GM21526 (cell line): Measurements from ENCODE around the gene GALNT18.

Experiments
- ATAC-seq: cut with Tn5 transposase; IDR thresholded peaks from one replicate; pipeline ENCODE4 v1.9.1; 2021; ENCODE audit warnings: moderate library complexity; ENCODE audit not compliant: unreplicated experiment, low FRiP score

The GALNT18 gene

DNA sequence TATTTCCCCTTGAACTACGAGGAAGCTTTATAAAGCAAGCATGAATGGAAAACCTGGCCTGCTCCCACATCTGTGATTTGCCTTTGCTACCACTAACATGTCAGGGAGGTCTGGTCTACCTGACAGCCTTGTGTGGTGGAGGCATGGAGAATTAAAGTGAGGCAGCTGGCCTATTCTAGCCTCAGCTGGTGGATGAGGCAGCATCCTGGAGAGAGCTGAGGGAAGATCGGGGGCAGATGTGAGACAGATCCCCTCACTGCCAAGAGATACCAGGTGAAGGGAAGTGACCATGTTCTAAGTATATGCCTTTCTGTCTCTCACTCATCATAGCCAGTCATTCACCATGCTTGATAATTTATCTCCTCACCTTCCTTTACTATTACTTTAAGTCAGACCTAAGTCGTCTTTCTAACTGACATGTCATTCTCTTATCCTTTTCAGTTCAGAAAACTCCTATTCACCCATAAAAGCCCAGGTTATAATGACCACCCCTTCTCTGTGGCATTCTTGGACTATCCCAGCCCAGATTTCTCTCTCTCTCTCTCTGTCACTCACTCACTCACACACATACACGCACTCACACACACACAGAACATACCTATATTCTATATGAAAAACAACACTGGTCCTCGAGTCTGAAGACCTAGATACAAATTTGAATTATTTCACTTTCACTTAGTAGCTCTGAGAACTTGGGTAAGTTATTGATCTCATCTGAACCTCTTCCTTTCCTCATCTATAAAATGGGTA lies 359.5 kb downstream of the GALNT18 start:
- no peak for ATAC-seq

DNA sequence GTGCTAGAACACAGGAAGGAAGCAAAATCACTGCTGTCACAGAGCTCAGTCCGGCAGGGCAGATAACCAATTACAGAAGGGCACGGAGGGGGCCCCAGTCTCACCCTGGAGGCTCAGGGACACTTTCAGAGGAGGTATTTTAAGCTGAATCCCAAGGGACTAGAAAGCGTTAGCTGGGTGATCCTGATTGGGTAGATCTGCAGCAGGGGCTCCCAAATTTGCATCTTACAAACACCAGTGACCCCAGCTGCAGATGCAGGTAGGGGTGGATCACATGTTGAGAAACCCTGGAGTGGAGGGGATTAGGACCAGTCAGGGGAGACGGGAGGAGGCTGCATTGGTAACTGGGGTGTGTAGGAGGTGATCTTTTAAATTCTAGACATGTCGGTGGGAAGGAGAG lies 360.2 kb downstream of the GALNT18 start:
- ATAC-seq: no peak

DNA sequence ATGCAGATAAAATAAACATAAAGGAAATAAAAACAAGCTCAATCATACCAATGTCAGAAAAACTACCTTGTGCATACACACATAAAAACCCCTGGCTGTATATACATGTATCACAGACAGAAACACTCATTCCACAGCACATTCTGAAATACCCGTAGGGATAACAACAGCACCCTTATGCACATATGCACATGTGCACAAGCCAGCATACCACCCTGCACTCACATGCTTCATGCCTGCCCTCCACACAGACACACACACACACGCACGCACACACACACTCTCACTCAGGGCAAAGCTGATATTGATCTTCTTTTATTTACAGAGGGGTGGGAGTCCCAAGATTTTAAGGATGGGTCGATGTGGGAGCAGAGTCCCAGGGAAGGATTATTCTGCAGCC lies 360.9 kb downstream of the GALNT18 start:
- no peak for ATAC-seq

DNA sequence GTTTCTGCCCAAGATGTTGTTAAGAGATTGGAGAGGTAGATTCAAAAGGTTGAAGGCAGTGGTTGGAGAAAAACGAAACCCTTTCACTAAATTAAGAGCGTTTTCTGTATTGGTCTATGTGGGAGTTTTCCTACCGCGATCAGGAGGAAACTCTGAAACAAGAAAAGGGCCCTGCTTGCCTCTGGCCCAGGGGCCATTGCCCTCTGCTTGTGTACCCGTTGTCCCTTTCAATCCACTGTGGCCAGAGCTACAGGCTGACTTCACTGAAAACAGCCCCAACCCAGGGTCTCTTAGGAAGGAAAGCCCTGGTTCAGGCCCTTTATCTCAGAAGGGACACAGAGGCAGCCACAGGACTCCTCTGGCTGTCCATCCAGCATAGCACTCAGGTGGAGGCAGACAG lies 367.8 kb downstream of the GALNT18 start:
- no peak for ATAC-seq

DNA sequence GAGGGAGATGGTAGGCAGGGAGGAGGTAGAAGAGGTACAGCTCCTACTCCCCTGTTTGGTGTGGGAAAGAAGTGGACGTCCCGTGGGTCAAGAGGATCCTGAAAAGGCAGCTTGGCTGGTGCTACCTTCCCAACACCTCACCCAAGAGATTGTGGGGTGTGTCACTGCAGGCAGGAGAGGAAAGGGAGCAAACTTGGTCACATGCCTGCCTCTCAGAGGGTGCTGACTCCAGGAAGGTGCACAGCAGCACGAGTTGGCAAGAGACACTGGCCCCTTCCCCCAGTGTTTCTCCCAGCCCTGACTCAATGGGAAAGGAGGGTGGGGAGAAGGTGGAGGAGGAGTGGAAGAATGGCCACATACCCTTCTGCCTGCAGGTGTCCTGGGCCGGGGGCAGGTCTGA lies 368.3 kb downstream of the GALNT18 start:
- no peak for ATAC-seq

DNA sequence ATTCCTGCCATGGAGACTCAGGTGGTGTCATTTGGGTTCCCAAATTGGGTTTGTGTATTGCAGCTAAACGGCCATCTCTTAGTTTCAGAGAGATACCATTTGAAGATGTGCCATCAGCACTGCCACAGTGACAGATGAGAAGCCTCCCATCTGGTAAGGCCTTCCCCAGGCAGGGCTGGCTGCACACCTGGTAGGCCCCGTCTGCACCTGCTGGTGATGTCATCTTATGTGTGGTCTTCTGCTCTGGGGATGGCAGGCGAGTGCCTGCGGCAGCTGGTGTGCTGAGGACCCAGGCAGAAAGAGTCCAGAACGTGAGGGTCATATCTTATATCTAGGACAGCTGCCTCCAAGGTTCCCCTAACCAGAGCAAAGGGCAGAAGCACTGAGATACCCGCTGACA lies 369.4 kb downstream of the GALNT18 start:
- ATAC-seq: no peak

DNA sequence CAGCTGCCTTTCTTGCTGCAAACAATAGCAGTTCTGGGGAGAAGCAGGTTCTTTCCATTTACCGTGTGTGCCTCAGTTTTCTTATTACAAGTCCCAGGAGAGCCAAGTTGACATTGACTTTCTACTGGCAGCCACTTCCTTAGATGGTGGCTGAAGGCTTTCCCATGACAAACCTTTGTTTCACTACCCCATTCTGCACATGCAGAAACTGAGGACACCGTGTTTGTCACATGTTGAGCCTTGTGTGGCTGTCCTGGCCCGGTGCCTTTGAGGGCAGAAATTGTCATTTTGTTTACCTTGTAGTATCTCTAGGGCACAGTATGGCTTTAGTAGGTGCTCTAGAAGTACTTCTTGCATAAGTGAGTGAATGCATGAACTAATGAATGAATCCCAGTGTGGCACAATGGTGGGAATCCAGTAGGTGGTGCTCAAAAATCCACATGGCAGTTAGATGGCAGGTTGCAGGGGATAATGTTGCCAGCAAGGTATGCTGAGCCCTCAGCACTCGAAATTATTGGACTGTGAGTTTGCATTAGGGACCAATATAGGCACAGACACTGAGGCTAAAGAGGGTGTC lies 370.3 kb downstream of the GALNT18 start:
- no peak for ATAC-seq

DNA sequence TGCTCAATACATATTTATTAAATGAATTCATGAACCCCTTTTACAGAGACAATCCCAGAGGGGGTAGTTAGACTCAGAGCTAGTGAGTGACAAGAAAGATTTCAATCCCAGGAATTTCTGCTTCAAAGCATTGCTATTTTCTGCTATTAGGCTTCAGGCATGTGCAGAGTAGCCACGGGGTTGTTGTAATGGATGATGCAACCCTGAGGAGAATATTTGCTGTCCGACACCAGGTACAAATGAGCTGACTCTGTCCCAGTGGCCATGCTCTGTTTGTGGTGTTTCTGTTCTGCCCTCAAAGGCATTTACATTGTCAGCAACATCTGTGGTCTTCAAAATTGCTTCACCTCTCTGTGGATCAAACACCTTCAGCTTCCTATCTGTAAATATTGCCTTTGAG lies 371.3 kb downstream of the GALNT18 start:
- no peak for ATAC-seq

DNA sequence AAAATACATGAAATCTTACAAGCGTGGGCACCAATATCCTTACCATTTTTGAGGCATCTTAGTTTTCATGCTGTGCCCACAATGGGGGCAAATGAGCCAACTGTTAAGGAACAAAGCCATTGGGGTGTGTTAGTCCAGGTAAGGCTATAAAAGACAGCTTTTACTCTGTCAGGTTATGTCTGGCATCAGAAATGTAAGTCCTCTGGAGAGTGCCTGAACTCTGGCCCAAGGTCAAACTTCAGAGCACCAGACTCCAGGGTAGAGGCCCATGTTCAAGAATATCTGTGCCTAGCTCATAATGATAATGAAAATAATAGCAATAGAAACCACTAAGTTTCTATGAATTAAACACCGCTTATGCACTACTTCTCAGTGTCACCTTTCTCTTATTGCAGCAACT lies 374.2 kb downstream of the GALNT18 start:
- no peak for ATAC-seq

DNA sequence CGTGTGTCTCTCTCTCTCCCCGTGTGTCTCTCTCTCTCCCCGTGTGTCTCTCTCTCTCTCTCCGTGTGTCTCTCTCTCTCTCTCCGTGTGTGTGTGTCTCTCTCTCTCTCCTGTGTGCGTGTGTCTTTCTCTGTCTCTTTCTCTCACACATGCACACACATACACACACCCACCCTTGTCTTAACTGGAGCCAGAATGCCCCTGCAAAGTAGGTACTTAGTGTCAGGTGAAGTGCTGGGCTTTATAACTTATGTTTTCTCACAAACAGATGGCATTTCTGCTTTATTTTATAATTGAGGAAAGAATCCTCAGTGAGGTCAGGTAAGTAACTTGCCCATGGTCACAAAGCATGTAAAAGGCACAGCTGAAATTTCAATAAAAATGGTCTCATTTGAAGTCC lies 374.7 kb downstream of the GALNT18 start:
- ATAC-seq: no peak

DNA sequence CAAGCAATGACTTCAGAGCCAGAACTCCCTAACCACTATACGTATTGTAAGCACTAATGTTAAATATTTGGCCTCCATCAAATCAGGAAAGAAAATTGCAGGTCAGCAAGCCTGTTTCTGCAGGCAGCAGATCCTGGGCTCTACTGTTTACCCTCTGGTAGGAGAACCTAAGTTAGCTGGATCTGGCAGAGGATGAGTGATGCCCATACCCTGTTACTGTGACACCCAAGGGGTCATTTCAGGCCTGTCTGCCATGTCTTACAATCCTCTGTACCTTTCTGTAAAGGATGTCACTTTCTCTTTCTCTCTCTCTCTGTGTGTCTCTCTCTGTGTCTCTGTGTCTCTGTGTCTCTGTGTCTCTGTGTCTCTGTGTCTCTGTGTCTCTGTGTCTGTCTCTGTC lies 375.6 kb downstream of the GALNT18 start:
- ATAC-seq: no peak

DNA sequence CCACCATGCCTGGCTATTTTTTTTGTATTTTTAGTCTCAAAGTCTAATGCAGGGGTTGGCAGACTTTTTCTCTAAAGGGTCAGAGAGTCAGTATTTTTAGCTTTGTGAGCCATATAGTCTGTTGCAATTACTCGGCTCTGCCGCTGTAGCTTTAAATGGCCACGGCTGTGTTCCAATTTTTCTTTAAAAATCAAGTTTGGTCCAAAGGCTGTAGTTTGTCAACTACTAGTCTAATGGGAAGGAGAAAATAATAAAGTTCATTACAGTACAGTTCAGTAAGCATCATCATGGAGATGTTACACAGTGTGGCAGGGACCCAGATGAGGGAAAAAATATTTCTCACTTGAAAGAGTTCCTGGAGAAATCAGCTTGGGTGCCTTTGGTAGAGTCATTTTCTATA lies 376.4 kb downstream of the GALNT18 start:
- no peak for ATAC-seq

DNA sequence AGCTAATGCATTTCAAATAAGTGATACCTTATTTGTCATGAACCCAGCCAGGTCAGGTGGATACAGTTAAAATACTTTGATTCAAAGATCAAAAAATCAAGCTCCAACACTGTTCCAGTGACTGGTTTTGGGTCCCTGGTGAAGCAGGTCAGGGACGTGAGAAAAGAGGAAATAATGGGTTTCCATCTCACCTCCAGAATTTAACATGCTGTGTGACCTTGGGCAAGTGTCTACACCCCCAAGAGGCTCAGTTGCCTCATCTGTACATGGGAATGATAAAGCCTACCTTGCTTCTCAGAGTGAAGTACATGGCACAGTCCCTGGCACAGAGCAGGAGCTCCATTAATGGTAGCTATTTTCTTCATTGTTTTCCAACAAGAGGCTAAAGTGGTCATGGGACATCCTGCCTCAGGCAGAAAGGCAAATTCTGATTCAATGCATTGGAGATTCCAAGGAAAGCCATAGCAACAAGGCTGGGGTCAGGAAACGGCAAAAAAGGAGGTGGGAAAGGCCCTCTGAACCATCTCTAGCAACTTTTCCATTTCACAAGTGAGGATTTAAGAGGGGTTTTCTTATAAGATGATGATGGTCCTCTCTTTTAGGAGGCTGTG lies 377.2 kb downstream of the GALNT18 start:
- ATAC-seq: no peak

DNA sequence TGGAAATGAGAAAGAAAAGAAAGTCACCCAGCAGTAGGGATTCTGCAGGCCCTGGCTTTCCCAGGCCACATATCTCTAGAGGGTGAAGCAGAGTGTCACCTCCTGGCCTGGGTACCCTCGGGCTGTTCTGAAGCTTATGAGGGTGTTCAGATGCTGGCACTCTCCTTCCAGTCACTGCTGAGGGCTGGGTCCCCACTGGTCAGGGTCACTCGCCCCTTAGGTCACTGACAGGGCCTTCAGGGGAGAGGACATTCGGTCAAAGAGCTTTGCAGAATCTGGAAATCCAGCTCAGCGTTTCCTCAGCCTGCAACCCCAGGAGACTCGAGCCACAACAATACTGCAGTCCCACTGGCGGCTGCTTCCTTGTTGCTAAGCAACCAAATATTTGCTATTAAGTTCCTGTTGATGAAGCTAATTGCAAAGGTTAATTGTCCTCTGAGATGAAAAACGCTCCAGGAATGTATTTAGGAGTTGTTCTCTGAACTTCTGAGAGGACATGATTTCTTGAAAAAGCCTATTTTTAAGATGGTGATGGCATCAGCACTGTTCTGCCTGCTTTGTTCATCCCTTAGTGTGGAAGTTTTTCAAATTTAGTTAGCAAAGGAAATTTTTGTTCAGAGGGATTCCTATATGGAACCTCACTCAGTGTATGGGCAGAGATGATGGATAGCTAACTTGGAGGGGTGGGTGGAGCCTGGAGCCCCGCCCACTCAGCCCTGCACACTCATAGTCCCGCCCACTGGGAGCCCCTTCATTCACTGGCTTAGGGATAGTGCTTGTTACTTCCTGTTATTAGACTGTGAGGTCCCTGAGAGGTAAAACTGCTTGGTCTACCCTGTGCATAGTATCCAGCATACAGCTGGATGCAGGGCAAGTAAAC lies 378.0 kb downstream of the GALNT18 start:
- no peak for ATAC-seq

DNA sequence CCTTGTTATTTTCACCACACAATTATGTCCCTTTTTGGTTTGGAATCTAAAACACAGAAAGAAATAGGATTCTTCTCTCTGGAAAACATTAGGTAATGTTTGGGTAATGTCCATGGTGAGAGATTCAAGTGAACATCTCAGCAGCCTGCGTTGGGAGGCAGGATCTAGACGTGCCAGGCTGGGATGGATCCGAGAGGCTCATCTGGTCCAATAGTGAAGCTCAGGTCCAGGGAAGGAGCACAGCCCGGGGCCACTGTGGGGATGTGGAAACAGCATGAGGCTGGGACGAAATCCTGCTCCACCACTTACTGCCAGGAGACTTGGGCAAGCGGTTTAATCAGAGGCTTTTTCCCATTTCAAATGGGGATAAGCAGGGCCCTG lies 378.6 kb downstream of the GALNT18 start:
- no peak for ATAC-seq

DNA sequence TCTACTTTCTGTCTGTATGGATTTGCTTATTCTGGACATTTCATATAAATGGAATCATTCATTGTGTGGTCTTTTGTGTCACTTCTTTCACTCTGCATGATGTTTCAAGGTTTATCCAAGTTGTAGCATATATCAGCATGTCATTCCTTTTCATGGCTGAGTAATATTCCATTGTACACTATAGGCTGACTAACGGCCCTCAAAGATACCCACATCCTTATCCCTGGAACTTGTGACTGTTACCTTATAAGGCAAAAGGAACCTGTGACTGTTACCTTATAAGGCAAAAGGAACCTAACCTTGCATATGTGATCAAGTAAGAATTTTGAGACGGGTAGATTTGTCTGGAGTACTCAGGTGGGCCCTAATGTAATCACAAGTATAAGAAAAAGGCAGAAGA lies 380.5 kb downstream of the GALNT18 start:
- ATAC-seq: no peak

DNA sequence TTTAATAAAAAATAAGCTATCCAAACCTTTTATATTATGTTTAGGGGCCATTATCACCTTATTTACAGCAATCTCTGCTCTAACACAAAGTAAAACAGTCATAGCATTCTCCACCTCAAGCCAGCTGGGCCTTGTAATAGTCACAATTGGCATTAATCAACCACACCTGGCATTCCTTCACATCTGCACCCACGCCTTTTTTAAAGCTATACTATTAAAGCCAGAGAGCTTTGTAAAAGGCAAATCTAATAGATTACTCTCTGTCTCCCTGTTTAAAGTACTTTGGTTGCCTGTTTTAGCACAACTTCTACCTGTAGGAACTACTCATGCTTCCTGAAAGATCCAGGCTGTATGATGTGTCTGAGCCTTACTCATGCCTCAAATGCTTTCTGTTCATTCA lies 381.8 kb downstream of the GALNT18 start:
- ATAC-seq: no peak

DNA sequence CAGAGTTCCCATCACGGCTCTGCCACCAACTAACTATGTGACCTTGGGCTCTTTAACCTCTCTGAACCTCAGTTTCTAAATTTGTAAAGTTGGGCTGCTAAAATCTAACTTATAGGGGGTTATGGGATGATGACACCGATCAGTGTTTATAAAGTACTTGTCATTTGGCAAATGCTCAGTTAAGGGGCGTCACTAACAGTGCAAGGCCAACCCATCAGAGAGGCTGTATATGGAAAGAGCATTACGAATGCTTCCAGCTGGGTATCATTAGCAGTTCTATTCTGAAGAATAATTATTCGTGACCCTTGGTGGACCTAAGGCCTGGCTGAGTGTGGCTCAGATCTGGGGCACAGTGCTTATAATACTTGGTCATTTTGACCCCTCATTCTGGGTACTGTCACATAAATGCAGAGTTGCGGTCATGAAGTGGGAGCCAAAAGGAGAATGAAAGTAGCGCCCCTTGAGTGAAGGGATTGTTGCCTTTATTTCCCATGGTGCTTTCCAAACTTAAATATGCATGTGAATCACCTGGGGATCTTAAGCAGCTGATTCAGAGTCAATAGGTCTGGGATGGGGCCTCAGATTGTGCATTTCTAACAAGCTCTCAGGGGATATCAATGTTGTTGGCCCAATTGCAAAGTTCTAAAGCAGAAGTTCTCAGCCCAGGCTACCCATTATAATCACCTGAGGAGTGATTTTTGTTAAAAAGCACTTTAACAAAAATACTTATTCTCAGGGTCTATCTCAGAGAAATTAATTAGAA lies 384.6 kb downstream of the GALNT18 start:
- ATAC-seq: no peak

DNA sequence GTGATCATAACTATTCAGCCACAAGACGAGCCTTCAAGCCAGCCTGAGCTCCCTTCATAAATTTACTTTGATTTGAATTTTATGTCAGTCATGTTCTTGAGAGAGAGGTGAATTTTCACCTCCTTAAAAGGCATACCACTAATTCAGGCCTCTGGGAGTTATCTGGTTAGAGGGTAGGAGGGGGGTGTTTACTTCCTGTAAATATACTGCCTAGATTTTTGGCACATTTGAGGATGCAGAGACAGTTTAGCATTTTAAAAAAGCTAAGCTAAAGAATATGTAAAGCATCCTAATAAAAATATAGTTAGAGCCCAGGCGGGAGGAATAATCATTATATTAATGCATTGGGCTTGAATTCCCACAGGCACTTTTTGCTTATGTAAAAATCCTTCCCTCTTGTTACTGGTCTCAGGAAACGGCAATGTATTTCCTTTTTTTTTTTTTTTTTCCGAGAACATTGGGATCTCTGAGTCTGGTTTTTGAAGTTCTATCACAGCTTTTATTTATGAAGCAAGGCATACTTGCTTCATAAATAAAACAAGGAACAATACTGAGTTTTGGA lies 385.2 kb downstream of the GALNT18 start:
- ATAC-seq: no peak

DNA sequence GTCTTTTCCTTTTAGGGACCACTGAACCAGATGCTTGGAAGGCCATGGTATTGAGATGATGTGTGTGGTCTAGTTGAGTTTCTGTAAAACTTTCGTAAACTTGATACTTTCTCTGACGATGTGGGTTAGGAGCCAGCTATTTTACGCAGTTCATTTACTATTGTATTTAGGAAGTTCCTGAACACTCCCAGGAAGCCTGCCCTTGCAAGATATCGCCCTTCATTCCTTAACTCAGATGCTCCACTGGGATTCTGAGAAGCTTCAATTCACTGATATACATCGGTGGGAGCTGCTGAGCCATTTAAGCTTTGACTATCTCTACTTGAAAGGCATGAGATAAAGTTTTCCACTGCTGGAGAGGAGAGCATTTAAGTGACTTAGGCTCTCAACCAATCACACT lies 390.0 kb downstream of the GALNT18 start:
- ATAC-seq: no peak
